Measurements from ENCODE around the gene DYNC2I2.

DYNC2I2 gene

DNA sequence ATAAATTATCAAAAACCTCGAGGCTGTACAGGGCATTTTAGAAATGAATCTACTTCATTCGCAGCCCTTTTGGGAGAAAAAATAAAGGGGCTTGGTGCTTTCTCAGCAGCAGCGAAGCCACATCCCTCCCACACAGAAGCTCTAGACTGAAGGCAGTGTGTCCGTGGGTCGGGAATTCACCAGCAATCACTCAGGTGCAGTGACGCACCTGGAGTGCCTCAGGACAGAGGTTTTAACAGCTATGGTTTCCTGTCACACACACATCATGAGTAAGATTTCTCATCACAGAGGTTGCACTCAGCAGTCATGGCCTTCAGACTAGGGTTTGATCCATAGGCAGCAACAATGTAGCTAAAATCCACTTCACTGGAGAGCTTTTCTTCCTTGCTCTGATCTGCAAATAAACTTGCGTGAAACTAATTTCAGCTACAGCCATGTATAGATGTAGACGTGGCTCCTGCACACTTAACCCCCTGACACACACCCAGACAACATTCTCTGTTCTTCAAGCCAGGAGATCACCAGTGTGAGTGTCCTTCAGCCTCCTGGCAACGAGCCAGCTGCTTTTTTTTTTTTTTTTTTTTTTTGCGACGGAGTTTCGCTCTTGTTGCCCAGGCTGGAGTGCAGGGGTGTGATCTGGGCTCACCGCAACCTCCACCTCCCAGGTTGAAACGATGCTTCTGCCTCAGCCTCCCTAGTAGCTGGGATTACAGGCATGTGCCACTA, 34.8 kb downstream of the DYNC2I2 start:
- TF ChIP-seq, protein P1, sequence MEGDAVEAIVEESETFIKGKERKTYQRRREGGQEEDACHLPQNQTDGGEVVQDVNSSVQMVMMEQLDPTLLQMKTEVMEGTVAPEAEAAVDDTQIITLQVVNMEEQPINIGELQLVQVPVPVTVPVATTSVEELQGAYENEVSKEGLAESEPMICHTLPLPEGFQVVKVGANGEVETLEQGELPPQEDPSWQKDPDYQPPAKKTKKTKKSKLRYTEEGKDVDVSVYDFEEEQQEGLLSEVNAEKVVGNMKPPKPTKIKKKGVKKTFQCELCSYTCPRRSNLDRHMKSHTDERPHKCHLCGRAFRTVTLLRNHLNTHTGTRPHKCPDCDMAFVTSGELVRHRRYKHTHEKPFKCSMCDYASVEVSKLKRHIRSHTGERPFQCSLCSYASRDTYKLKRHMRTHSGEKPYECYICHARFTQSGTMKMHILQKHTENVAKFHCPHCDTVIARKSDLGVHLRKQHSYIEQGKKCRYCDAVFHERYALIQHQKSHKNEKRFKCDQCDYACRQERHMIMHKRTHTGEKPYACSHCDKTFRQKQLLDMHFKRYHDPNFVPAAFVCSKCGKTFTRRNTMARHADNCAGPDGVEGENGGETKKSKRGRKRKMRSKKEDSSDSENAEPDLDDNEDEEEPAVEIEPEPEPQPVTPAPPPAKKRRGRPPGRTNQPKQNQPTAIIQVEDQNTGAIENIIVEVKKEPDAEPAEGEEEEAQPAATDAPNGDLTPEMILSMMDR (IDR thresholded peaks at IDR 0.05; ENCODE audit: extremely low read depth, missing control alignments), result no peak
- DNase-seq (ENCODE audit: low spot score), result no peak

DNA sequence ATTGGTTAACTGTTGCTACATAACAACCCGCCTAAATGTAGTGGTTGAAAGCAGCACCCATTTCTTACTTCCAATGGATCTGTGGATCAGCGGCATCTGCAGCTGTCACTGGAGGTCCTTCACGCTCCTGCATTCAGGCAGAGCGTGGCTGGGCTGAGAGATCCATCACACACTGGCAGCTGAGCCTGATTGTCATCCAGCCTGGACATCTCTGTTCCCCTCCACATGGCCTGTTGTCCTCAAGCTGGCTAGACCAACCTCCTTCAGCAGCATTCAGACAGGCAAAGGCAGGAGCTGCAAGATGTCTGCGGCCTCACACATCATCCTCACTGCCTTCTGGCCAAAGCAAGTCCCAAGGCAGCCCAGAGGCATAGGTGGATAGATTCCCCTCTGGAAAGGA, 36.9 kb downstream of the DYNC2I2 start:
- no peak for DNase-seq (ENCODE audit: low spot score)
- TF ChIP-seq, protein P1 (IDR thresholded peaks at IDR 0.05; ENCODE audit: extremely low read depth, missing control alignments), result no peak

DNA sequence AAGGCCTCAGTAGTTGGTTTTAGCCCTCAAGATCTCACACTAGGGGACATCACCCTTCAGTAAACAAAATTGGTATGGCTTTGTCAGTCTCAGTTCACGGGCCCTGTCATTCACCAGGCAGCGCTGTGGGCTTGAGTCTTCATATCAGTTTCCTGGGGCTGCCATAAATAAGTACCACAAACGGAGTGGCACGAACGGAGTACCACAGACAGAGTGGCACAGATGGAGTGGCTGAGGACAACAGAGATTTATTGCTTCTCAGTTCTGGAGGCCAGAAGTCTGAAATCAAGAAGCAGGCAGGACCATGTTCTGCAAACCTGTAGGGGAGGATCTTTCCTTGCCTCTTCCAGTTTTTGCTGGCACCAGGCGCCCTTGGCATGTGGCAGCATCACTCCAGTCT, 37.5 kb downstream of the DYNC2I2 start:
- no peak for DNase-seq (ENCODE audit: low spot score)
- TF ChIP-seq, protein P1 (IDR thresholded peaks at IDR 0.05; ENCODE audit: extremely low read depth, missing control alignments), result no peak

GRCh38 chr9:128617943-128618342, 38.7 kb downstream of the DYNC2I2 start:
- DNase-seq (ENCODE audit: low spot score), result no peak
- TF ChIP-seq, protein P1 (IDR thresholded peaks at IDR 0.05; ENCODE audit: extremely low read depth, missing control alignments), result no peak

DNA sequence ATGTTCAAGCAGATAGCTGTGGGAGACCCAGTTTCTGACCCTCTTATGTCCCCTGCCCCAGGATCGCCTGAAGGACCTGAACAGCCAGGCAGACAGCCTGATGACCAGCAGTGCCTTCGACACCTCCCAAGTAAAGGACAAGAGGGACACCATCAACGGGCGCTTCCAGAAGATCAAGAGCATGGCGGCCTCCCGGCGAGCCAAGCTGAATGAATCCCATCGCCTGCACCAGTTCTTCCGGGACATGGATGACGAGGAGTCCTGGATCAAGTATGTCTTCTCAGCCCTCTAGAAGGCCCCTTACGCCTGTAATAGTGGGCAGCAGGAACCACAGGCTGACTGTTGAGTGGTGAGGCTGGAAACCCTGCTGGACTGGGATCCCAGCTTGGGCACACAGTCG, 41.1 kb downstream of the DYNC2I2 start:
- DNase-seq (ENCODE audit: low spot score), result no peak
- TF ChIP-seq, protein P1 (IDR thresholded peaks at IDR 0.05; ENCODE audit: extremely low read depth, missing control alignments), result no peak

DNA sequence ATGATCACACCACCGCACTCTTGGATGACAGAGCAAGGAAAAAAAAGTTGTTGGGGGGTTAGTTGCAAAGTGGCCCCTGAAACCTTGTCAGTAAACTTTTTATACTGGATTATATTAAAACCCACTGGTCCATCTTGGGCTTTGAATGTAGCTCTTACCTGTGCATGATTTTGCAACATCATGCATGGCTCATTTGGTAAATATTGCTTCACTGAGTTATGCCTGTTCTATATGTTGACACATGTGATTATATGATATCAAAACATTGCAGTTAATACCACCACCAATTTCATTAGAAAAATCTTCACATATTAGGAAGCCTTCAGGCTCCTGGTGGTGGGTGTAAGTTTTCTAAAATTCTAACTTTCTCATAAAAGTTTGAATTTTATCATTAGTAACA, 41.9 kb downstream of the DYNC2I2 start:
- TF ChIP-seq, protein P1 (IDR thresholded peaks at IDR 0.05; ENCODE audit: extremely low read depth, missing control alignments), result no peak
- no peak for DNase-seq (ENCODE audit: low spot score)

- no peak for DNase-seq (ENCODE audit: low spot score)
- TF ChIP-seq, protein P1 (IDR thresholded peaks at IDR 0.05; ENCODE audit: extremely low read depth, missing control alignments), result no peak
Measured at GRCh38 chr9:128611600-128612394, 44.9 kb downstream of the DYNC2I2 start.
